H1 (cell line): Measurements from ENCODE around the gene CFP. TPM values are rescaled to one million over a fixed set of nuclear protein-coding genes. Genes with fewer than 3 reads are reported as not detected.
"Not testable (repeated sequence)": the region's sequence is repeated elsewhere in the genome, so short reads cannot be mapped to it uniquely, and the experiment has no call there.

Source experiments
- CTCF ChIA-PET: fragments of 300-600 bp; sonication (Branson Sonifier 250); formaldehyde crosslinking; loops from one replicate; lab custom pipeline; 2021; ENCODE audit not compliant: partially characterized antibody; lab: Charles Lee
- POLR2A ChIA-PET: fragments of 300-600 bp; sonication (Branson Sonifier 250); formaldehyde crosslinking; loops from one replicate; lab custom pipeline; 2021; ENCODE audit warnings: inconsistent platforms; ENCODE audit not compliant: partially characterized antibody; lab: Charles Lee
- DNase-seq, 2 experiments: peaks; one replicate each; pipeline versions ENCODE4 v3.0.0 to v3.0.0-alpha.2; 2010 to 2022; ENCODE audit warnings: low spot score in 2 of 2, low read depth in 1 of 2, mixed read lengths in 1 of 2
- FAIRE-seq: peaks from 2 replicates; lab custom pipeline; 2011; peaks lifted over from hg19 to GRCh38; lab: Jason Lieb, UNC
- H2AFZ ChIP-seq: 2 replicates; pipeline ENCODE4 v1.8.1; 2012; ENCODE audit warnings: low read length, inconsistent platforms
- H2AK5ac ChIP-seq: 2 replicates; pipeline ENCODE4 v1.6.1; 2013; ENCODE audit warnings: low read depth, low read length
- H2BK120ac ChIP-seq: replicated peaks from 2 replicates; pipeline ENCODE3; 2013; ENCODE audit warnings: low read depth, low read length, inconsistent platforms
- H2BK12ac ChIP-seq: 2 replicates; pipeline ENCODE4 v1.6.1; 2013; ENCODE audit warnings: low read depth, low read length
- H2BK15ac ChIP-seq: 2 replicates; pipeline ENCODE4 v1.6.1; 2013; ENCODE audit warnings: low read length
- H2BK20ac ChIP-seq: 2 replicates; pipeline ENCODE4 v1.6.1; 2013; ENCODE audit warnings: low read length
- H2BK5ac ChIP-seq: 2 replicates; pipeline ENCODE4 v1.6.1; 2013; ENCODE audit warnings: low read depth, low read length
- H3K14ac ChIP-seq: 2 replicates; pipeline ENCODE4 v1.6.1; 2013; ENCODE audit warnings: inconsistent platforms; ENCODE audit not compliant: insufficient read length
- H3K18ac ChIP-seq: 2 replicates; pipeline ENCODE4 v1.6.1; 2013; ENCODE audit warnings: low read length; ENCODE audit errors: extremely low read depth
- H3K23ac ChIP-seq: 2 replicates; pipeline ENCODE4 v1.6.1; 2013; ENCODE audit warnings: inconsistent platforms; ENCODE audit not compliant: insufficient read length
- H3K23me2 ChIP-seq: 2 replicates; pipeline ENCODE4 v1.6.1; 2013; ENCODE audit warnings: low read depth, low read length
- H3K27ac ChIP-seq: 2 replicates; pipeline ENCODE4 v1.6.1; 2011; ENCODE audit warnings: low read depth, low read length, inconsistent platforms
- H3K27me3 ChIP-seq, 4 experiments: replicated peaks in 1 of 4; 1 replicate in 1 of 4; 2 replicates in 3 of 4; pipeline versions ENCODE4 v1.6.1 to v1.8.1; 2011 to 2013; ENCODE audit warnings: low read length in 3 of 4, mild to moderate bottlenecking in 3 of 4, inconsistent platforms in 2 of 4, mixed read lengths in 2 of 4, moderate library complexity in 1 of 4; ENCODE audit not compliant: control insufficient read depth in 3 of 4, insufficient read depth in 3 of 4; ENCODE audit errors: extremely low read depth in 1 of 4
- H3K36me3 ChIP-seq, 4 experiments: 2 replicates each; pipeline versions ENCODE4 v1.6.1 to v1.8.1; 2011 to 2013; ENCODE audit warnings: mild to moderate bottlenecking in 4 of 4, low read length in 3 of 4, moderate library complexity in 2 of 4, control low read depth in 1 of 4, inconsistent platforms in 1 of 4; ENCODE audit not compliant: insufficient read depth in 4 of 4, control insufficient read depth in 2 of 4
- H3K4ac ChIP-seq: replicated peaks from 2 replicates; pipeline ENCODE3; 2013; ENCODE audit warnings: low read length, low read depth, mixed read lengths, inconsistent platforms; ENCODE audit not compliant: insufficient read length
- H3K4me1 ChIP-seq, 4 experiments: replicated peaks in 1 of 4; 1 replicate in 1 of 4; 2 replicates in 3 of 4; pipeline versions ENCODE4 v1.6.1 to v1.8.1; 2011 to 2013; ENCODE audit warnings: low read length in 3 of 4, inconsistent platforms in 2 of 4, mixed read lengths in 1 of 4; ENCODE audit not compliant: insufficient read depth in 4 of 4, control insufficient read depth in 3 of 4
- H3K4me2 ChIP-seq, 2 experiments: 2 replicates each; pipeline versions ENCODE4 v1.6.1 to v1.8.1; 2011 to 2013; ENCODE audit warnings: low read depth in 2 of 2, low read length in 2 of 2, control low read depth in 1 of 2, inconsistent platforms in 1 of 2, mild to moderate bottlenecking in 1 of 2; ENCODE audit not compliant: insufficient read depth in 1 of 2
- H3K4me3 ChIP-seq, 4 experiments: fragments of 200-600, 300-600 bp in 1 of 4; sonication (generic), shearing (Covaris generic), sonication (Bioruptor Twin) in 1 of 4; 2 replicates each; pipeline versions ENCODE4 v1.5.1 to v1.8.1; 2011 to 2016; ENCODE audit warnings: low read length in 4 of 4, low read depth in 3 of 4, control low read depth in 2 of 4, inconsistent platforms in 2 of 4, mild to moderate bottlenecking in 2 of 4, mixed read lengths in 1 of 4, moderate library complexity in 1 of 4; ENCODE audit not compliant: insufficient read depth in 2 of 4; ENCODE audit errors: extremely low read depth in 1 of 4
- H3K56ac ChIP-seq: replicated peaks from 2 replicates; pipeline ENCODE3; 2013; ENCODE audit warnings: low read depth, mild to moderate bottlenecking, mixed read lengths, low read length, inconsistent platforms; ENCODE audit not compliant: insufficient read length
- H3K79me1 ChIP-seq: 2 replicates; pipeline ENCODE4 v1.6.1; 2013; ENCODE audit warnings: low read depth, low read length, control low read depth
- H3K79me2 ChIP-seq, 2 experiments: 2 replicates each; pipeline versions ENCODE4 v1.6.1 to v1.8.1; 2012 to 2013; ENCODE audit warnings: low read length in 2 of 2, mild to moderate bottlenecking in 2 of 2, inconsistent platforms in 1 of 2; ENCODE audit not compliant: insufficient read depth in 2 of 2, control insufficient read depth in 1 of 2
- H3K9ac ChIP-seq, 4 experiments: replicated peaks in 1 of 4; 1 replicate in 1 of 4; 2 replicates in 3 of 4; pipeline versions ENCODE4 v1.6.1 to v1.8.1; 2011 to 2013; ENCODE audit warnings: low read depth in 3 of 4, low read length in 3 of 4, control low read depth in 2 of 4, mild to moderate bottlenecking in 2 of 4, moderate library complexity in 2 of 4, inconsistent platforms in 1 of 4; ENCODE audit errors: extremely low read depth in 1 of 4
- H3K9me3 ChIP-seq, 2 experiments: 2 replicates each; pipeline versions ENCODE4 v1.6.1 to v1.8.1; 2012 to 2013; ENCODE audit warnings: mild to moderate bottlenecking in 2 of 2, moderate library complexity in 2 of 2, control low read depth in 1 of 2, inconsistent platforms in 1 of 2, low read depth in 1 of 2, low read length in 1 of 2, mixed read lengths in 1 of 2; ENCODE audit not compliant: insufficient read depth in 2 of 2
- H4K20me1 ChIP-seq, 2 experiments: replicated peaks in 1 of 2; 2 replicates each; pipeline versions ENCODE3 to v1.8.1; 2011 to 2013; ENCODE audit warnings: inconsistent platforms in 2 of 2, low read length in 2 of 2, mild to moderate bottlenecking in 1 of 2; ENCODE audit not compliant: insufficient read depth in 2 of 2, control insufficient read depth in 1 of 2
- H4K5ac ChIP-seq: 2 replicates; pipeline ENCODE4 v1.6.1; 2013; ENCODE audit warnings: low read length, low read depth, mixed read lengths, inconsistent platforms; ENCODE audit not compliant: insufficient read length
- H4K8ac ChIP-seq: 2 replicates; pipeline ENCODE4 v1.8.0; 2013; ENCODE audit warnings: mild to moderate bottlenecking, moderate library complexity, low read length, inconsistent platforms; ENCODE audit not compliant: insufficient read depth; ENCODE audit errors: extremely low read depth
- H4K91ac ChIP-seq: replicated peaks from 2 replicates; pipeline ENCODE3; 2013; ENCODE audit warnings: low read length, mixed read lengths, inconsistent platforms; ENCODE audit not compliant: insufficient read length
- WGBS, 2 experiments: shearing (Covaris generic) in 1 of 2; methylation state at CpG; one replicate each; pipeline versions ENCODE4 v1.1.6 to v1.1.7; 2013 to 2015; ENCODE audit warnings: low lambda C conversion rate in 2 of 2, mixed read lengths in 2 of 2, inconsistent platforms in 1 of 2, low coverage in 1 of 2, missing lambda C conversion rate in 1 of 2; ENCODE audit not compliant: insufficient replicate concordance in 2 of 2, insufficient coverage in 1 of 2, insufficient read length in 1 of 2; ENCODE audit errors: extremely low coverage in 1 of 2, missing lambda C conversion rate in 1 of 2; 5-methylcytosine and 5-hydroxymethylcytosine counted together
- polyA plus RNA-seq, 7 experiments: library from polyadenylated mRNA; depleted of rRNA in 3 of 7; stranded (reverse) in 5 of 7; unstranded in 2 of 7; fragments of >200 nt in 5 of 7; fragments of 200-250 nt in 2 of 7; gene quantifications; 1 replicate in 5 of 7; 2 replicates in 1 of 7; 4 replicates in 1 of 7; pipeline versions ENCODE4 v1.2.1 to v1.2.3, GENCODE V29; 2011 to 2013; ENCODE audit warnings: missing spikeins in 2 of 7, mixed read lengths in 2 of 7
- total RNA-seq: library from RNA; stranded (reverse); fragmentation: NEBNext Ultra II Directional; extraction: Animal tissue kit (Norgen Biotek cat#: 25700); gene quantifications from 2 replicates; pipeline ENCODE4 v1.2.1, GENCODE V29; 2021

Gene CFP
- total and polyA plus RNA-seq, 2 of the 8 experiments (the other 6 are each of a cell fraction or from before 2014, with no cell fraction given), result 0.76 to 2.2 TPM

DNA sequence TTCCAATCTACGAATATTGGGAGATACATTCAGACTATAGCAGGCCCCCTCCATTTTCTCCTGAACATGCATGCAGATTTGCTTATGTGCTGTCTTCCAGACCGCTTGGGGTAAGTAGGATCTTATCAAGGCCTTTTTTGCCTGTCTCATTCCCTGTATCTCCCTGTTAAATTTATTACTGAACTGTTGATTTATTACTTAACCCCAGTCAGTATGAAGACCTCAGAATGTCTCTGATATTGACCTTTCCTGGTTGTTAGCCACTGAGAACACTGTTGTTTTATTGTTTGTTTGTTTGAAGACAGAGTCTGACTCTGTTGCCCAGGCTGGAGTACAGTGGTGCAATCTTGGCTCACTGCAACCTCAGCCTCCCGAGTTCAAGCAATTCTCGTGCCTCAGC is 36.1 kb upstream of the CFP start:
- H3K4me1 ChIP-seq, H3K27me3 ChIP-seq, H4K5ac ChIP-seq, H2BK12ac ChIP-seq, H3K9me3 ChIP-seq, H3K4me3 ChIP-seq, H2BK15ac ChIP-seq, DNase-seq, H4K20me1 ChIP-seq, H4K8ac ChIP-seq, H3K56ac ChIP-seq, H3K4me2 ChIP-seq, H3K27ac ChIP-seq, H2BK5ac ChIP-seq, H2AK5ac ChIP-seq, H3K4ac ChIP-seq, H2AFZ ChIP-seq, H3K23me2 ChIP-seq, H3K9ac ChIP-seq, H4K91ac ChIP-seq, H3K36me3 ChIP-seq, FAIRE-seq, POLR2A ChIA-PET, H3K23ac ChIP-seq, H2BK120ac ChIP-seq, H3K79me1 ChIP-seq, H3K79me2 ChIP-seq, H3K18ac ChIP-seq, H2BK20ac ChIP-seq, H3K14ac ChIP-seq: not testable (repeated sequence)
- CTCF ChIA-PET, result interaction anchor here (0.6 kb wide), 1 partner anchor 156 kb away, joined by 3 read pairs; no protein-coding TSS in a partner anchor
- 96% methylated on average over 2 of the region's 4 CpGs; no CpG with 5 or more reads in 1 of the 2 experiments for WGBS, 2 experiments
